RWPE2 (cell line): ENCODE results near the gene ROBO3.

ENCODE experiments used
- ATAC-seq: fragments of 200-7000 bp; cut with Tn5 transposase; 3 replicates; pipeline ENCODE4 v1.9.1; 2021; ENCODE audit warnings: low read depth
- DNase-seq: peaks from one replicate; pipeline ENCODE4 v3.0.0-alpha.2; 2020; ENCODE audit warnings: low spot score
- H3K27ac ChIP-seq: fragments of 450-650 bp; 2 replicates; pipeline ENCODE4 v1.5.1; 2017; ENCODE audit warnings: mild to moderate bottlenecking; ENCODE audit not compliant: poor library complexity, severe bottlenecking
- H3K27me3 ChIP-seq: fragments of 250-450 bp; sonication (Bioruptor Pico); 2 replicates; pipeline ENCODE4 v1.5.1; 2021; ENCODE audit warnings: mild to moderate bottlenecking, moderate library complexity; ENCODE audit not compliant: insufficient read depth, poor library complexity, severe bottlenecking
- H3K36me3 ChIP-seq: fragments of 250-450 bp; sonication (Bioruptor Pico); 2 replicates; pipeline ENCODE4 v1.5.1; 2020; ENCODE audit warnings: low read depth, mild to moderate bottlenecking, moderate library complexity
- H3K4me1 ChIP-seq: fragments of 250-450 bp; sonication (Bioruptor Pico); 2 replicates; pipeline ENCODE4 v1.5.1; 2021; ENCODE audit warnings: mild to moderate bottlenecking, moderate library complexity; ENCODE audit not compliant: insufficient read depth, poor library complexity, severe bottlenecking
- H3K4me3 ChIP-seq: fragments of 250-450 bp; sonication (Bioruptor Pico); 2 replicates; pipeline ENCODE4 v1.5.1; 2021; ENCODE audit warnings: mild to moderate bottlenecking, moderate library complexity; ENCODE audit not compliant: severe bottlenecking
- H3K9me3 ChIP-seq: fragments of 250-450 bp; sonication (Bioruptor Pico); 2 replicates; pipeline ENCODE4 v1.5.1; 2021; ENCODE audit warnings: mild to moderate bottlenecking, moderate library complexity; ENCODE audit not compliant: severe bottlenecking
- TF ChIP-seq, protein P1 (sequence below): fragments of 450-650 bp; IDR thresholded peaks from one replicate; pipeline ENCODE4 v1.5.1; 2017; ENCODE audit warnings: mild to moderate bottlenecking, moderate library complexity; ENCODE audit not compliant: poor library complexity, severe bottlenecking

Gene ROBO3

DNA sequence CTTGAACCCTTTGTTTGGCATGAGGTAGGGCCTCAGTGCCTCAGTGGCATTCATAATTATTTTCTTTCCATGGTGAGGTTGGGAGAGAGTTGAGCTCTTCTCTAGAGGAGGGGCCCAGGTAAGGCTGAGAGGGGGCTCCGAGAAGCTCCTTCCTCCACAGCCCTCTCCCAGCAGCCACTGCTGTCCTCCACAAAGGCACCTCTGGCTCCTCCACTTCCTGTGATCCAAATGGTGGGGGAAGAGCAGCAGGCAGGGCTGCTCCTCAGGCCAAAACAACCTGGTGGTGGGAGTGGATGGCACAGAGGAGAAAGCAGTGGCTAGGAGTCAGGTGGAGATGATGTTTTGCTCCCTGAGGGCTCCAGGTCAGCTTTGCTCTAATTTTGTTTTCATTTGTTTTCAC lies 19.1 kb downstream of the ROBO3 start:
- Histone ChIP-seq H3K4me1 (no peaks in the 10 kb centered on the region), H3K9me3 (no peaks in the 10 kb centered on the region), H3K27me3 (no peaks in the 10 kb centered on the region), H3K36me3 (0 out of 2 replicates have a peak, but pooled peaks cover under 1% of the 10 kb centered on the region), H3K4me3 (no peak overlapping the region), H3K27ac (no peak overlapping the region)
- DNase-seq (no peak), ATAC-seq (no peak)
- TF ChIP-seq, protein P1, sequence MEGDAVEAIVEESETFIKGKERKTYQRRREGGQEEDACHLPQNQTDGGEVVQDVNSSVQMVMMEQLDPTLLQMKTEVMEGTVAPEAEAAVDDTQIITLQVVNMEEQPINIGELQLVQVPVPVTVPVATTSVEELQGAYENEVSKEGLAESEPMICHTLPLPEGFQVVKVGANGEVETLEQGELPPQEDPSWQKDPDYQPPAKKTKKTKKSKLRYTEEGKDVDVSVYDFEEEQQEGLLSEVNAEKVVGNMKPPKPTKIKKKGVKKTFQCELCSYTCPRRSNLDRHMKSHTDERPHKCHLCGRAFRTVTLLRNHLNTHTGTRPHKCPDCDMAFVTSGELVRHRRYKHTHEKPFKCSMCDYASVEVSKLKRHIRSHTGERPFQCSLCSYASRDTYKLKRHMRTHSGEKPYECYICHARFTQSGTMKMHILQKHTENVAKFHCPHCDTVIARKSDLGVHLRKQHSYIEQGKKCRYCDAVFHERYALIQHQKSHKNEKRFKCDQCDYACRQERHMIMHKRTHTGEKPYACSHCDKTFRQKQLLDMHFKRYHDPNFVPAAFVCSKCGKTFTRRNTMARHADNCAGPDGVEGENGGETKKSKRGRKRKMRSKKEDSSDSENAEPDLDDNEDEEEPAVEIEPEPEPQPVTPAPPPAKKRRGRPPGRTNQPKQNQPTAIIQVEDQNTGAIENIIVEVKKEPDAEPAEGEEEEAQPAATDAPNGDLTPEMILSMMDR = no peak

DNA sequence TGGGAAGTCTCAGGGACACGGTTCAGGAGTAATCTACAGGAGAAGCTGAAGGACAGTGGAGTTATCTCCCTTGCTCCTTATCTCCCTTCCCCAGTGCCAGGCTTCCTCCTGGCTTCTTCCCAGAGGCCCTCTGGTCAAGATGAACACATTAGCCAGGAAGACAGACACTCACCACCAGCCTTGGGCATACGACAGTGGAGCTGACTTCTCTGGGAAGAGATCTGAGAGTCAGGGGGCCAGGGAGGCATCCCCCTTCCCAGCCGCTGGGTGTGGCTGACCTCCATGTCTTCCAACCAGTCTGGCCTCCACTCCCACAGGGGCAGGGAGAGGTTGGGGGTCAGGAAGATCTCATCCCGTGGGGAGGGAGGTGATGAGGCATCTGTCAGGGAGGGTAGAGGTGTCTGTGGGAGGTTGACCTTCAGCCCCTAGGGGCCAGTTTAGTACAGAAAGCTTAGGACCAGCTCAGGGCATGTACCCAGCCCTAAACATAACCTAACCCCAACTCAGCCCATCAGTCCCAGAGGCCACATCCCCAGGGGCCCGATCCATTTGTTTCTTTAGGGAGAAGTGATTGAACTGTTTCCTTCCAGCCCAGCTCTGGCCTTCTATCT lies 19.7 kb downstream of the ROBO3 start:
- no peak overlapping the region for H3K4me3 ChIP-seq
- DNase-seq = no peak
- TF ChIP-seq, protein P1 = no peak
- H3K27ac ChIP-seq = no peak overlapping the region
- no peaks in the 10 kb centered on the region for H3K27me3 ChIP-seq
- no peak for ATAC-seq
- H3K36me3 ChIP-seq = no peaks in the 10 kb centered on the region
- no peaks in the 10 kb centered on the region for H3K4me1 ChIP-seq
- no peaks in the 10 kb centered on the region for H3K9me3 ChIP-seq

DNA sequence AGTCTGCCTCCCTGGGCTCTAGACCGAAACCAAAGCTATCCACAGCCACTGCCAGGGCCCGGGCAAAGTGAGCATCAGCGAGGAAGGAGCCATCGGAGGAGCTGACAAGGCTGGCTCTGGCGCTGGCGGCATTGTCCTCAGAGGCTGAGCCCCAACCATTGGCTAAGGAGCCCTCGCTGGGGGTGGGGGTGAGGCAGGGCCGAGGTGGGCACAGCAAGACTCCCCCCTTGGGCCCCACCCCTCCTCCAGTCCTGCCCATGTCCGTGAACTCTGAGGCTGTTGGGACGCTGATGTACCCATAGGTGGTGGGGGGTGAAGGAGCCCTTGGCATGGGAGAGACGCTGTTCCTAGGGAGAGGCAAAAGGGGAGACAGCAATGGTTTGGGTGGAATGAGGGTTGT lies 21.2 kb downstream of the ROBO3 start:
- no peak for ATAC-seq
- DNase-seq = no peak
- no peak overlapping the region for H3K27ac ChIP-seq
- no peaks in the 10 kb centered on the region for H3K9me3 ChIP-seq
- H3K4me3 ChIP-seq = no peak overlapping the region
- H3K36me3 ChIP-seq = no peaks in the 10 kb centered on the region
- H3K4me1 ChIP-seq = no peaks in the 10 kb centered on the region
- H3K27me3 ChIP-seq = no peaks in the 10 kb centered on the region
- TF ChIP-seq, protein P1 = no peak

DNA sequence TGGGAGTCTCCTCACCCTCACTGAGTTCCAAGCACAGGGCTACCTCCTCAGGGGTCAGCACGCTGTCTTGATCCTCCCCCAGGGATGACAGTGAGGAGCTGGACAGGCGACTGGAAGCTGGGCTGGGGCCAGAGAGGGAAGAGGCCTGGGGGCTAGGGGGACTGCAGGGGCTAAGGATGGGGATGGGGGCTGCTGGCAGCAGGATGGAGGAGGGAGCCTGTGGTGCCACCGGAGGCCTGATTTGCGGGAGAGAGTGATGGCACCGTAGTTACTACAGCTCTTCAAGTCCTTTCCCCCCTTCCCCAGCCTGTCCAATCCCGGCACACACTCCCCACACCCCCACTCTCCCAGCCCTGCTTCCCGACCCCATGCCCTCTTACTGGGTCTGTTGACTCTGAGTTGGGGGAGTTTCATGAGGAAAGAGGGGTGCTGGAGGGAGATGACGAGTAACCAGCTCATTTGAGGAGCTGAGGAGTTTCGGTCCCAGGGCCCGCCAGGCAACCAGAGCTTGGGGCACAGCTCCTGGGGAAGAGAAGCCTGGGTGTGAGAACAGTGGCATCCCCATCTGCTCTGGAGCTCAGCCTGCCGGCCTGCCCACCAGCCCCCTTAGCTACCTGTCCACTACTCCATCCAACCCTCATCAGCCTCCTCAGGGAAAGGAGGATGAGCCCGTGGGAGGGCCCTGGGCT lies 21.9 kb downstream of the ROBO3 start:
- DNase-seq (no peak), ATAC-seq (no peak)
- H3K4me3 ChIP-seq = no peak overlapping the region
- no peaks in the 10 kb centered on the region for H3K4me1 ChIP-seq
- H3K36me3 ChIP-seq = no peaks in the 10 kb centered on the region
- TF ChIP-seq, protein P1 = no peak
- no peaks in the 10 kb centered on the region for H3K27me3 ChIP-seq
- no peak overlapping the region for H3K27ac ChIP-seq
- H3K9me3 ChIP-seq = no peaks in the 10 kb centered on the region

DNA sequence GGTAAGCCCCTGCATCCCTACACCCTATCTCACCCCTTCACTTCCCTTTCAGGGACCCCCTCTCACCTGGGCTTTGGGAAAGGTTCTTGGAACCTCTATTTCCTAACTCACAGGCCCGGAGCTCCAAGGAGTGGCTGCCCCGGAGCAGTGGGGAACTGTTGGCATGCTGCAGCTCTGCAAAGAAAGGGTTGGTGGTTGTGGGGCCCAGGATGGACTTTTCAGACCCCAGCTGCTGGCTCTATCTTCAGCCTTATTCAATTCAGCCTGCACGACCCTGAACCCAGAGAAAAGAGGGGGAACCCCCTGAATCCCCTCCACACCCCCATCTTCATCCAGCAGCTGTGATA lies 22.4 kb downstream of the ROBO3 start:
- TF ChIP-seq, protein P1 = no peak
- Histone ChIP-seq H3K4me1 (no peaks in the 10 kb centered on the region), H3K4me3 (no peak overlapping the region)

More for the DNA sequence above, 22.4 kb downstream of the ROBO3 start:
- Histone ChIP-seq H3K27ac (no peak overlapping the region), H3K27me3 (no peaks in the 10 kb centered on the region), H3K36me3 (no peaks in the 10 kb centered on the region), H3K9me3 (no peaks in the 10 kb centered on the region)
- DNase-seq (no peak), ATAC-seq (no peak)
